GM19023 (cell line): ENCODE data around the gene SMCO3.
A peak's percentile ranks its signal among the peaks of the same experiment; 100 is the strongest.

ENCODE experiments used
- ATAC-seq: cut with Tn5 transposase; IDR thresholded peaks from one replicate; pipeline ENCODE4 v1.9.1; 2021; ENCODE audit warnings: mild to moderate bottlenecking, moderate library complexity; ENCODE audit not compliant: unreplicated experiment

The SMCO3 gene

GRCh38 chr12:14828892-14829291 is 14.9 kb upstream of the SMCO3 start:
- ATAC-seq = peak; percentile 79

DNA sequence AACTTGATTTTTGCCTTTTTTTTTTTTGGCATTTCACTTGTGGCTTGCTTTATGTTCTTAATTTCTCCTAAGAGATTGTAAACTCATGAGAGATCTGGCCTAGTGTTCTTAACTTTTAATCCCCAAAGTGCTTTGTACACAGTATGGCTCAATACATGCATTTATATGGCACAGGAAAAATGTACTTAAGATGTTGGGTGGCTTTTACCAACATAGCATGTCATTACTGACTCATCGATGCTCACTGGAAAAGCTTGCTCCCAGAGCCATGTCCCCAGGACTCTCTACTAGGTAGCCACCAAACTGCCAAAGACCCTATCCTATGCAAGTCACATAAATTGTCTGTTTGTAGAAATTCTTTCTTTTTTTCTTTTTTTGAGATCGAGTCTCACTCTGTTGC is 13.1 kb upstream of the SMCO3 start:
- no peak for ATAC-seq

GRCh38 chr12:14826491-14826890 is 12.5 kb upstream of the SMCO3 start:
- no peak for ATAC-seq

- no peak for ATAC-seq
These were observed 11.3 kb upstream of the SMCO3 start for GRCh38 chr12:14825256-14825655.

DNA sequence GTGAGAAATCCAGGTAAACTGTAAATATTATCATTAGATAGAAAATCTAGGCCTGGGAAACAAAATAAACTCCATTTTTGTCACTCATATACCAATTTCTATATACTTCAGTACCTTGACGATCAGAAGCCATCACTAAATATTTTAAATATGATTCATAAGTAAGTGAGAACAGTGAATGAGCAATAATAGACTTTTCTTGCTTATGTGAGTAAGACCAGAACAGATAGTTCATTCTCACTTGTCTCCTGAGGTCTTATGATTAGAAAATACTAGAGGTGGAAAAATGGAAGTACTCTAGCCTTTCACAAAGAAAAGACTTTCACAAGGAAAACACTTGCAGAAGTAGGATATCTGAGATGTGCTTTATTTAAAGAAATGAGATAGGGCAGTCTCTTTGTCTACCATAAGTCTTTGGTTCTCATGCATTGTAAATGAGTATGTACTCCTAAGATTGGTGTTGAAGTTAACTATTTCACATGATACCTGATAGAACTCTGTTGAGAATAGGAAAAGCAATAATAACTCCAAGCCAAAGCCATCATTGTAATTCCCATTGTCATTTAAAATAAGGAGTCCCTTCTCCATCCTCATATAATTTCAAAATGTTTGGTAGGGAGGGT is 10.1 kb upstream of the SMCO3 start:
- no peak for ATAC-seq

DNA sequence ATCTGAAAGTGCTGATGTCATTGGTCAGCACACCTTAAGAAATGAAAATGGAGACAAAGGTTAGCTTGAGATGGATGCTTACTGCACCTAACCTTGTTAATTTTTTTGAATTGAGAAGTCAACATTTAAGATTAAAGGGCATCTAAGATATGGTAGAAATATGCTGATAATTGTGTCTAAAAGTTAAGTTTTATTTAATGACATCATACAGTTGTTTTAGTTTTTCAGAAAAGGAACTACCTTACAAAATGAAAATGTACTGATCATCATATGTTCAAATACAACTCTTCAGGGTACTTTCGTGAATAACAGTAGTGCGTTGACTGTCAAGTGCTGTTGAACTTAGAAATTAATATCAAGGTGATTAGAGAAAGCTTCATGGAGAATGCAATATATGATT is 2.5 kb downstream of the SMCO3 start:
- no peak for ATAC-seq

DNA sequence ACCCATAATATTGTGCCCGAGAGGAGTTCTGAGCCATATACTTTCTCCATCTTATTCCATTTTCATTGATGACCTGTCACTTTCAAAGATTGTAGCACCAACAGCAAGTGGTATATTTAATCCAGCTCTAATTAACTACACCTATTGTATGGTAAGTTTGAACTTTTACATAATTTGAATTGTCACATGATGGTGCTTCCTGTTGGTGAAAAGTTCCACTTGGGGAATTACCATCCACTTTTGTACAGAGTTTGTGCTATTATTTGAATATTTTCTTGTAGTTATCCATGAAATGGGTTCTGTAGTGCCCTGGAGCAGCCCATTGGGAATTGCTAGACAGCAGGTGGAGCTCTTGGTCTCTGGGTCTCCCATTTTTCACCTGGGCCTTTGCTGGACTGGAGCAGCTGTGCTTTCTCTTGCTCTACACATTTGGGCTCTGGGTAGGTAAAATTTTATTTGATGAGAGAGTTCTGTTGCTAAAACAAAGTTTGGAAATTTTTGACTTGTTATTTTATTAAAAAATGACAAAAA is 3.0 kb downstream of the SMCO3 start:
- no peak for ATAC-seq

- no peak for ATAC-seq
These were observed 3.6 kb downstream of the SMCO3 start for GRCh38 chr12:14810167-14810952.

GRCh38 chr12:14803830-14804160 is 10.2 kb downstream of the SMCO3 start:
- peak; percentile 20 for ATAC-seq

DNA sequence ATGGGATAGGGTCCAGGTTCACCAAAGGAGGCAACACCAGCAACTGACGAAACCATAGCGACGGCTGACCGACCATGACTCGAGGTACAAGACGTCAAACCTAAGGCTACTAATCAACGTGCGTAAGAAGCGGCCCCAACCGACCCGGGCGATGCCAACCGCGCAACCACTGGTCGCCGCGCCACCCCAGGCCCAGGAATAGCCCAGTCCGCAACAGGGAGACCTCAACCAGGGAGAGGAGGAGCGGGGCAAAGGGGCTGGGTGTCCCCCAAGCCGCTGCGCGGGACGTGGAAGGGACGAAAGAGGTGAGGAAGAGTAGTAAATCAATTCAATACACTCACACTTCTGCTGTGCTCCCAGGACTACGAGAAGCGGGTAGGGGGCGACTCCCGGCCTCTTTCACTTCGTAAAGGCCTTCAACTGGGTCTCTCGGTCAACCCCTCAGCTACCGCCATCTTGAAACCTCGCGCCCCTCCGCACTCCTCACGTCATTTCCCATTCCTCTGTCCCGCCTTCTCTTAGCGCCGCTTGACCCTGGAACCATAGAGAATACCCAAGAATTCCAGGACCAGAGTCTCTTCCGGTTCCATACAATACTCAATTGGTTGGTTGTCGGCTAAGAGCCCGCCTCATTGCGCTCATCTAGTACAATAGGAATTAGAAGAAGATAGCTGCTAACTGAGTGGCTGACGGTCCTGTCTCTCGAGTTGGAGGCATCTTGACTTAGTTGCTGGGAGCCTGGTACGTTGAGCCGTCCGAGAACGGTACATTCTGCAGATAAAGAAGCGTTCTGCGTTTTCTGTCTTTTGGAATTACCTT is 10.8 kb downstream of the SMCO3 start, which contains the start of the genes C12orf60 and WBP11:
C12orf60 (plus strand) TSS at position 660 of the 819 bp plus-strand sequence. CDS start 19,266 bp downstream, outside the sequence.
WBP11 (minus strand) TSS at position 468 of the 819 bp plus-strand sequence. CDS start 2,095 bp downstream, outside the sequence.
- peak; percentile 99 for ATAC-seq

- no peak for ATAC-seq
These were observed 11.3 kb downstream of the SMCO3 start for GRCh38 chr12:14802721-14803010.

- no peak for ATAC-seq
These were observed 11.7 kb downstream of the SMCO3 start for GRCh38 chr12:14802247-14802646.

- ATAC-seq = no peak
These were observed 18.9 kb downstream of the SMCO3 start for GRCh38 chr12:14795028-14795448.

DNA sequence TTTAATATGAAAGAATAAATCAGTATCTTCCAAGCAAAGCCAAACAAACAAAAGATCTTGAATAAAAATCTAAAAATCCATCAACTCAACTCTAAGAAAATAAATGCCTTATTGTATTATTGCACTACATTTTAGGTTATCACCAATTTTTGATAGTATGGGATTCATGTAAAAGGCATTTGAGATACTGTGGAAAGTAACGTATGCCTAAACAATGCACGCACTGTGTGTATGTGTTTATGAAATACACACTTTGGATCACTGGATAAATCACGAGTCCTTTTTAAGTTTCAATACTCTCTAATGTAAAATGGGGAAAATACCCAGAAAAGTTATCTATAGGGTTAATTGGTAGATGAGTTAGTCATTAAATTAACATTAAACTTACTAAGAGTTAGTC is 28.4 kb downstream of the SMCO3 start:
- no peak for ATAC-seq

GRCh38 chr12:14784471-14784870 is 29.5 kb downstream of the SMCO3 start:
- ATAC-seq = no peak

DNA sequence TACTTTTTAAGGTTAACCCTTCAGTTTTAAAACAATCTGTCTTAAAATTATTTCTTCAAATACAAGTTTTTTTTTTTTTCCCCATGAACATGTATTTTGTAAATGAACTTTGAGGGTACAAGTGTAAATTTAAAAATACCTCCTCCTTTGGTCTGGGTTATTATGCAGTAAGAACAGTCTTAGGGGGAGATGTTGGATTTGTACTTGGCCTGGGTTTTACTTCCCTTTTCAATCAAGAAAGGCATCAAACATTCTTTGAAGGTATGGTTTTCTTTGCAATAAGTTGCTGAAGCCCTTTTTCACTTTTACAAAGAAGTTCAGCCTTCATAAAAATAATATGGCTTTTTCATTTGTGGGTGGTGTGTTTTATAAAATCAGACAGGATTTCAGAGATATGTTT is 31.2 kb downstream of the SMCO3 start:
- no peak for ATAC-seq

DNA sequence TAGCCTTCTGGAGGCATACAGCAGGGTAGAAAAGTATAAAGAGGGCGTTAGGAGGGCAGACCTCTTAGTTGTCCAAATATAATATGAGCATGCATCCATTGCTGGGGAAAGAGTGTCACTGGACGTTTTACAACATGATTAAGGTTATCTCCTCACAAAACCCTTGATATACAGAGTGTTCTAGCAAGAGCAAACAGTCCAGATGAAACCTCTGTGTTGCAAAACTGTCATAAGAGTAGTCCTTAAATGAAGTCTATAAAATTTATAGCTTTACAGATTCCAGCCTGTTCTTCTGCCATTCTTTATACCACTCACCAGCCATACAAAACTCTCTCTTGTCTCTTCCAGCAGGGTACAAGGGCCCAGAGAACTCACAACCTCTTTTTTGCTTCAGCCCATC is 32.4 kb downstream of the SMCO3 start:
- no peak for ATAC-seq

DNA sequence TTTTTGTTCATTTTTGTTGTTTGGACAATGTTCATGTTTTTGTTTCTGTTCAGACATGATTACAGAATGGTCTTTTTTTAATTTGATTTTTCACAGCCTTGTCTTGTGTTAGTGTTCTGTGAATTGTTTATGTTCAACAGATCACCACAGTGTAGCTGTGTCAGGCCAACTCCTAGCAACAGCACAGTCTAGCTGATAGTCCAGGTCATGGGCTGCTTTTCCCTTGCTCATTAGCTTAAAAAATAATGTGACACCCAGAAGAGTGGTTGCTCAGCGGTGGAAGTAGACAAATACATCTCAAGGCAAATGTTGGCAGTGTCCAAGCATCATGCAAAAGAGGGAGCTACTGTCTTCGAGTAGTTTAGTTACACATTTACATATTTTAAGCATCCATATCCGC is 33.1 kb downstream of the SMCO3 start:
- ATAC-seq = no peak

- no peak for ATAC-seq
These were observed 34.1 kb downstream of the SMCO3 start for GRCh38 chr12:14779834-14780233.

- no peak for ATAC-seq
These were observed 36.7 kb downstream of the SMCO3 start for GRCh38 chr12:14777271-14777670.

DNA sequence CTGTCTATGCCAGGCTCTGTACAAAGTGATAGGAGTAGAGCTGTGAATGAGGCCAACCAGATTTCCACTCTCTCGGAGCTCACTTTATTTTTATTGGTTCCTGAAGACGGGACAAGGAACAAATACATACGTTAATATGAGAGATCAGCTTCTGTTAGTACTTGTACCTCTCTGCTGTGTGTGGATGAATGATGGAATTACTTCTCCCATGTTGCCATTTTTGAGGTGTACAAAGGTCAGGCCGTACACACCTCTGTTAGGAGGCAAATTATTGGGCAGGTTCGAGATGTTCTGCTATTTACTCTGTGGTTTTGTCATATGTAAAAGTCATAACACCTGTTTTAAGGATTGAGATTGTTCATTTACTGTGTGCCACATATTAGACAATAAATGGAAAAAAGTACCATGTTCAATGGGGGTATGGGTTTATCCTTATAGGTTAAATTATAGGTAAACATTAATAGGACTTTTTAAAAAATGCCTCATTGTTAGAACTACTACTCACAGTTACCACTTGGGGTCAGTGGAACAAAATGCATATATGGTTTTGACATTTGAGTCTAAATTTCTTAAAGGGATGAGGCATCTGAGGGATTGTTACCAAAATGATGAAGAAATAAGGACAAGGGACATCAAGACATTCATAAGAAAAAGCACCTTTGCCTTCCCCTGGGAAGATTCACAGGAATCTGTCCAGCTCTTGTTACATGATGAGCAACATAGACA is 37.6 kb downstream of the SMCO3 start:
- no peak for ATAC-seq
